Breast epithelium (tissue), 3 donors: ENCODE results near the gene OLFML2B.

Experiments used
- CTCF ChIP-seq, 3 donors: fragments of 450-650 bp; IDR thresholded peaks; one replicate each; pipeline ENCODE4 v1.5.1; 2016 to 2017; ENCODE audit warnings: antibody characterized with exemption in 3 of 3, mild to moderate bottlenecking in 3 of 3, moderate library complexity in 3 of 3
- POLR2A ChIP-seq: fragments of 450-650 bp; IDR thresholded peaks from one replicate; pipeline ENCODE4 v1.6.1; 2016; ENCODE audit warnings: antibody characterized with exemption, mild to moderate bottlenecking, moderate library complexity

- TF ChIP-seq CTCF (IDR thresholded peaks at IDR 0.05): no peak
- TF ChIP-seq POLR2A: no peak
Observed at GRCh38 chr1:161955606-161956005, 68.1 kb downstream of the OLFML2B start.
